ENCODE results near the gene KIAA1549. TPM values are rescaled to one million over a fixed set of nuclear protein-coding genes. Genes with fewer than 3 reads are reported as not detected.

Gene KIAA1549
- total RNA-seq, 1 donor = 3.3 TPM

DNA sequence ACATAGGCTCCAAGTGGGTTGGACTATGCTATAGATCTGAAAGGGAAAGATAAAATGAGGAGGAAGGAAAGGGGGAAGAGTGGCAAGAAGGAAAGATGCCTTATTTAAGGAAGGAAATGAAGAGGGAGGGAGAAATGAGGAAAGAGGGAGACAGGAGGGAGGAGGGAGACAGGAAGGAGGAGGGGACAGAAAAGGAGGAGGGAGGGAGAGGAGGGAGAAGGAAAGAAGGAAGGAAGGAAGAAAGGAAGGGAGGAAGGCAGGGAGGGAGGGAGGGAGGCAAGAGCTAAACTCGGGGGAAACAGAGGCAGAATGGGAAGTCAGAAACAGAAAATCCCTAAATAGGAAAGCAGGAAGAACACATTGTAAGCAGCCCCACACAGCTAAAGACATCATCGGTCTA is 67.4 kb downstream of the KIAA1549 start:
- Histone ChIP-seq H3K27me3 (ENCODE audit: insufficient read depth, low read length) (no peaks in the 10 kb centered on the region), H3K9me3 (ENCODE audit: low read depth, low read length) (no peaks in the 10 kb centered on the region), H3K27ac (ENCODE audit: low read depth, low read length) (no peak overlapping the region)

DNA sequence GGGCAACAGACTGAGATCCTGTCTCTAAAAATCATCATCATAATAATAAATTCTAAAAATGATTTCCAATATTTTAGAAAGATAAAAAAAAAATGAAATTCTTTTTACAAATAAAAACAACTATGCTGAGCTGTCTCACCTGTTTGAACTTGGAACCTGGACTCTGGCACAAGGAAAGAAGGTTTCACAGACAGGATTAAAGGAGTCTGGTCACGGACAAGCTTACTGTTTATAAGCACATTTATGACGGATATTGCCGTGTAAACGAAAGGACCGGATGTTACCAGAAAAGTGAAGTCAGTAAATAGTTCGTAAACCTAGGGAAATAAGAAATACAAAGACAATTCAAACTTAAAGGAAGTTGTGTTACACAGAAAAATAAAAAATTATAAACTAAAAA is 70.2 kb downstream of the KIAA1549 start:
- Histone ChIP-seq H3K27ac (ENCODE audit: low read depth, low read length) (no peak overlapping the region), H3K36me3 (ENCODE audit: insufficient read depth, low read length) (peaks cover 5% of the 10 kb centered on the region), H3K4me2 (ENCODE audit: insufficient read depth, low read length) (no peak overlapping the region), H4K20me1 (ENCODE audit: insufficient read depth, low read length) (peaks cover 3% of the 10 kb centered on the region), H3K4me3 (ENCODE audit: insufficient read depth, low read length) (no peak overlapping the region), H3K9me3 (ENCODE audit: low read depth, low read length) (no peaks in the 10 kb centered on the region), H2AFZ (ENCODE audit: low read length) (no peak overlapping the region), H3K27me3 (ENCODE audit: insufficient read depth, low read length) (no peaks in the 10 kb centered on the region), H3K79me2 (ENCODE audit: insufficient read depth, low read length) (no peaks in the 10 kb centered on the region), H3K4me1 (ENCODE audit: insufficient read depth, low read length) (no peaks in the 10 kb centered on the region)
- TF ChIP-seq, protein P1, sequence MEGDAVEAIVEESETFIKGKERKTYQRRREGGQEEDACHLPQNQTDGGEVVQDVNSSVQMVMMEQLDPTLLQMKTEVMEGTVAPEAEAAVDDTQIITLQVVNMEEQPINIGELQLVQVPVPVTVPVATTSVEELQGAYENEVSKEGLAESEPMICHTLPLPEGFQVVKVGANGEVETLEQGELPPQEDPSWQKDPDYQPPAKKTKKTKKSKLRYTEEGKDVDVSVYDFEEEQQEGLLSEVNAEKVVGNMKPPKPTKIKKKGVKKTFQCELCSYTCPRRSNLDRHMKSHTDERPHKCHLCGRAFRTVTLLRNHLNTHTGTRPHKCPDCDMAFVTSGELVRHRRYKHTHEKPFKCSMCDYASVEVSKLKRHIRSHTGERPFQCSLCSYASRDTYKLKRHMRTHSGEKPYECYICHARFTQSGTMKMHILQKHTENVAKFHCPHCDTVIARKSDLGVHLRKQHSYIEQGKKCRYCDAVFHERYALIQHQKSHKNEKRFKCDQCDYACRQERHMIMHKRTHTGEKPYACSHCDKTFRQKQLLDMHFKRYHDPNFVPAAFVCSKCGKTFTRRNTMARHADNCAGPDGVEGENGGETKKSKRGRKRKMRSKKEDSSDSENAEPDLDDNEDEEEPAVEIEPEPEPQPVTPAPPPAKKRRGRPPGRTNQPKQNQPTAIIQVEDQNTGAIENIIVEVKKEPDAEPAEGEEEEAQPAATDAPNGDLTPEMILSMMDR (IDR thresholded peaks at IDR 0.05; ENCODE audit: extremely low read depth, low read depth, low read length) = no peak
- DNase-seq (ENCODE audit: insufficient read length, low spot score, missing footprints) = no peak

More for the DNA sequence above, 67.4 kb downstream of the KIAA1549 start:
- Histone ChIP-seq H3K4me2 (ENCODE audit: insufficient read depth, low read length) (no peak overlapping the region), H3K4me1 (ENCODE audit: insufficient read depth, low read length) (peaks cover under 1% of the 10 kb centered on the region), H3K36me3 (ENCODE audit: insufficient read depth, low read length) (peaks cover 2% of the 10 kb centered on the region), H3K79me2 (ENCODE audit: insufficient read depth, low read length) (no peaks in the 10 kb centered on the region), H2AFZ (ENCODE audit: low read length) (no peak overlapping the region), H3K4me3 (ENCODE audit: insufficient read depth, low read length) (no peak overlapping the region), H4K20me1 (ENCODE audit: insufficient read depth, low read length) (peaks cover 3% of the 10 kb centered on the region)
- TF ChIP-seq, protein P1 (IDR thresholded peaks at IDR 0.05; ENCODE audit: extremely low read depth, low read depth, low read length) = no peak
- no peak for DNase-seq (ENCODE audit: insufficient read length, low spot score, missing footprints)

DNA sequence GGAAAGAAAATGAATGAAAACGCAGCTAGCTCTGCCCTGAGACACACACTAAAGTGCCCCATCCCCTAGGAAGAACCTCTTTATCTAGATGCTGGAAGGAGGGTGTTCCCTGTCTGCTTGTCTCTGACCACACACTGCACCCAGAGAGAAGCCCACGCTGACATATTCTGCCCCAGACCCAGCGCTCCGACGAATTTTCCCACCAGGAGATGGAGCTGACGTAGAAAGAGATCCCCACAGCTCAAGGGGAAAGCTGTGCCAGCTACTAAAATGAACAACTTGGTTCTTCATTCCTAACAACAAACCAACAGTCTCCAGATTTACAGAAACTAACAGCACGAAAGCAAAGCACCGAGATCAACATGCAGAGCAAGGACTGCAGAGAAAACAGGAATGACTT is 73.3 kb downstream of the KIAA1549 start:
- peaks cover 5% of the 10 kb centered on the region for H3K36me3 ChIP-seq (ENCODE audit: insufficient read depth, low read length)
- no peaks in the 10 kb centered on the region for H3K4me1 ChIP-seq (ENCODE audit: insufficient read depth, low read length)
- no peak for DNase-seq (ENCODE audit: insufficient read length, low spot score, missing footprints)
- no peak overlapping the region for H3K27ac ChIP-seq (ENCODE audit: low read depth, low read length)
- H4K20me1 ChIP-seq (ENCODE audit: insufficient read depth, low read length) = no peaks in the 10 kb centered on the region
- no peak overlapping the region for H2AFZ ChIP-seq (ENCODE audit: low read length)
- TF ChIP-seq, protein P1 (IDR thresholded peaks at IDR 0.05; ENCODE audit: extremely low read depth, low read depth, low read length) = no peak
- H3K4me3 ChIP-seq (ENCODE audit: insufficient read depth, low read length) = no peak overlapping the region
- H3K9me3 ChIP-seq (ENCODE audit: low read depth, low read length) = no peaks in the 10 kb centered on the region
- no peak overlapping the region for H3K4me2 ChIP-seq (ENCODE audit: insufficient read depth, low read length)
- no peaks in the 10 kb centered on the region for H3K27me3 ChIP-seq (ENCODE audit: insufficient read depth, low read length)
- no peaks in the 10 kb centered on the region for H3K79me2 ChIP-seq (ENCODE audit: insufficient read depth, low read length)

DNA sequence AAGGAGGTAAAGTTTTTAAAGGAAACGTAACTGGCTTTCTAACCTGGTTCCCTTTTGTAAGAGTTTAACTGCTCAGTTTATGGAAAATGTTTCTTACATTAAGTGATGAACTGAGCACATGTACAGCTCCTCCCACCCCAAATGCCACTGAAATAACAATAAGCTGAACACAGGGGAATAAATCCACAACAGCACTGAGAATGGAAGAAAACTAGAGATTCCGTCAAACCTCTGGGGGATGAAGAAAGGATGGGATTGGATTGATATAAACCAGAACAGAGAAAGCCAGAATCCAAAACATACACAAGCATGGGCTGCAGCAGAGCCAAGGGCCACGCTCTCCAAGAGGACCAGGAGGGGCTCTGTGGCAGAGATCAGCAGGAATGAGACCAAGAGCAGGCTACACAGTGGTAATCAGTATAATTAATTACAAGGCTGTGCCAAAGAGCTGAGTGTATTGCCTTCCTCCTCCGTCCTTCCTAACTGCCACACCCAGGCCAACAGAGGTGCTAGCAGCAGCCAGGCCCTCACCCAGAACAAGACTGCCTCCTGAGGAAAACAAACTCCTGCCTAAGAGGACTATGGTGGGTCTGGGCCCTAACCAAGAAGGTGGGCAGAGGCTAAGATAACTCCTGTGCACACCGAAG is 73.9 kb downstream of the KIAA1549 start:
- no peak overlapping the region for H2AFZ ChIP-seq (ENCODE audit: low read length)
- H3K27me3 ChIP-seq (ENCODE audit: insufficient read depth, low read length) = no peaks in the 10 kb centered on the region
- no peak overlapping the region for H3K27ac ChIP-seq (ENCODE audit: low read depth, low read length)
- peaks cover 5% of the 10 kb centered on the region for H3K36me3 ChIP-seq (ENCODE audit: insufficient read depth, low read length)
- no peaks in the 10 kb centered on the region for H4K20me1 ChIP-seq (ENCODE audit: insufficient read depth, low read length)
- no peaks in the 10 kb centered on the region for H3K9me3 ChIP-seq (ENCODE audit: low read depth, low read length)
- no peaks in the 10 kb centered on the region for H3K4me1 ChIP-seq (ENCODE audit: insufficient read depth, low read length)
- no peak overlapping the region for H3K4me3 ChIP-seq (ENCODE audit: insufficient read depth, low read length)
- DNase-seq (ENCODE audit: insufficient read length, low spot score, missing footprints) = no peak
- TF ChIP-seq, protein P1 (IDR thresholded peaks at IDR 0.05; ENCODE audit: extremely low read depth, low read depth, low read length) = no peak
- no peak overlapping the region for H3K4me2 ChIP-seq (ENCODE audit: insufficient read depth, low read length)
- H3K79me2 ChIP-seq (ENCODE audit: insufficient read depth, low read length) = no peaks in the 10 kb centered on the region

Measured in osteoblast (primary cell).